Spleen (tissue), 7 donors: Measurements from ENCODE around the gene PLXNA3.

ENCODE experiments used
- CTCF ChIP-seq, 11 experiments: fragments of 200-600 bp in 7 of 11; fragments of 450-650 bp in 4 of 11; sonication (generic) in 4 of 11; IDR thresholded peaks in 8 of 11; conservative IDR thresholded peaks in 3 of 11; 1 replicate in 7 of 11; 2 replicates in 4 of 11; pipeline versions ENCODE4 v1.4.0 to v1.8.0; 2016 to 2021; ENCODE audit warnings: antibody characterized with exemption in 11 of 11, inconsistent platforms in 4 of 11, mild to moderate bottlenecking in 1 of 11
- POLR2A ChIP-seq, 3 donors: fragments of 450-650 bp; IDR thresholded peaks; one replicate each; pipeline ENCODE4 v1.5.1; 2017; ENCODE audit warnings: antibody characterized with exemption in 3 of 3, mild to moderate bottlenecking in 1 of 3
- POLR2AphosphoS5 ChIP-seq, 3 donors: sonication (generic); formaldehyde crosslinking; IDR thresholded peaks; one replicate each; pipeline ENCODE4 v1.5.1; 2017; ENCODE audit warnings: antibody characterized with exemption in 3 of 3
- donor health status: DM: no; HTN: no; CAD: no; lungs with moderate emphysema.
- donor health status: DM: no; HTN: no; CAD: no.
- donor health status: DM: no; HTN: no; CAD: no.

- TF ChIP-seq CTCF (IDR thresholded peaks at IDR 0.05 in 8 of 11, conservative IDR thresholded peaks at IDR 0.05 in 3 of 11) (no peak), POLR2AphosphoS5 (IDR thresholded peaks at IDR 0.05) (no peak), POLR2A (IDR thresholded peaks at IDR 0.05) (no peak)
These were observed 15.6 kb downstream of the PLXNA3 start for GRCh38 chrX:154473683-154474082.
